PC-3 (cell line): ENCODE results near the gene RHBDD2.

Experiments
- CTCF ChIP-seq: fragments of 300-600 bp; sonication (generic); conservative IDR thresholded peaks from 2 replicates; pipeline ENCODE4 v1.5.1; 2017; ENCODE audit warnings: antibody characterized with exemption, low read depth, mild to moderate bottlenecking, low read length
- EZH2 ChIP-seq: fragments of 300-600 bp; sonication (generic); IDR thresholded peaks from one replicate; pipeline ENCODE4 v1.6.1; 2017; ENCODE audit warnings: antibody characterized with exemption, mild to moderate bottlenecking, low read length; ENCODE audit not compliant: unreplicated experiment

- no peak for TF ChIP-seq CTCF
- TF ChIP-seq EZH2, result no peak
These were observed 9.8 kb downstream of the RHBDD2 start for GRCh38 chr7:75888464-75889222.
